ENCODE measurements around the gene ACOT13. TPM values are rescaled to one million over a fixed set of nuclear protein-coding genes. Genes with fewer than 3 reads are reported as not detected.
"Not testable (repeated sequence)": the region's sequence is repeated elsewhere in the genome, so short reads cannot be mapped to it uniquely, and the experiment has no call there.

The ACOT13 gene
- total RNA-seq, 1 experiment from 2014 or later: 55.6 TPM

GRCh38 chr6:24731456-24732134, 64.7 kb downstream of the ACOT13 start:
- H3K4me1 ChIP-seq; H3K4me3 ChIP-seq (ENCODE audit: low read depth, low read length); intact Hi-C loops (cut with micrococcal nuclease; ENCODE audit: unreplicated experiment); H3K27me3 ChIP-seq (replicated peaks; ENCODE audit: control insufficient read depth, insufficient read depth, low read length); H3K36me3 ChIP-seq (ENCODE audit: control insufficient read depth, insufficient read depth, low read length); H3K36me3 Mint-ChIP-seq (ENCODE audit: insufficient read depth, unreplicated experiment); H3K4me1 Mint-ChIP-seq (ENCODE audit: low read depth, unreplicated experiment); BruUV-seq (replicated peaks); H3K4me3 Mint-ChIP-seq (ENCODE audit: unreplicated experiment); H3K27me3 Mint-ChIP-seq (ENCODE audit: insufficient read depth, unreplicated experiment); H3K27ac Mint-ChIP-seq (ENCODE audit: unreplicated experiment); DNase-seq; POLR2A ChIA-PET; CTCF ChIA-PET: not testable (repeated sequence)
- H3K9me3 ChIP-seq: peaks cover 24% of the 10 kb centered on the region
- H3K9me3 Mint-ChIP-seq (ENCODE audit: unreplicated experiment): peaks cover 62% of the 10 kb centered on the region

GRCh38 chr6:24734166-24734565, 67.3 kb downstream of the ACOT13 start:
- Histone ChIP-seq H3K36me3 (ENCODE audit: control insufficient read depth, insufficient read depth, low read length) (no peaks in the 10 kb centered on the region), H3K9me3 (peaks cover 24% of the 10 kb centered on the region), H3K27me3 (replicated peaks; ENCODE audit: control insufficient read depth, insufficient read depth, low read length) (no peaks in the 10 kb centered on the region), H3K4me1 (no peaks in the 10 kb centered on the region), H3K4me3 (ENCODE audit: low read depth, low read length) (no peak overlapping the region)
- ChIA-PET CTCF (no interaction called here), POLR2A (no interaction called here)
- intact Hi-C loops (cut with micrococcal nuclease; ENCODE audit: unreplicated experiment): no loop called here
- no TSS peak for BruUV-seq (replicated peaks)
- peaks cover 7% of the 10 kb centered on the region for H3K4me1 Mint-ChIP-seq (ENCODE audit: low read depth, unreplicated experiment)
- H3K27ac Mint-ChIP-seq (ENCODE audit: unreplicated experiment): no peak overlapping the region
- peaks cover 53% of the 10 kb centered on the region for H3K9me3 Mint-ChIP-seq (ENCODE audit: unreplicated experiment)
- no peak for TF ChIP-seq CTCF (IDR thresholded peaks at IDR 0.05; ENCODE audit: insufficient read depth in 1 of 2, low read depth in 1 of 2, low read length in 1 of 2, severe bottlenecking in 1 of 2, unreplicated experiment in 1 of 2)
- no peaks in the 10 kb centered on the region for H3K36me3 Mint-ChIP-seq (ENCODE audit: insufficient read depth, unreplicated experiment)
- H3K27me3 Mint-ChIP-seq (ENCODE audit: insufficient read depth, unreplicated experiment): no peaks in the 10 kb centered on the region
- H3K4me3 Mint-ChIP-seq (ENCODE audit: unreplicated experiment): no peak overlapping the region
- DNase-seq: no peak

- H3K4me3 ChIP-seq (ENCODE audit: low read depth, low read length); CTCF ChIA-PET; H3K27me3 ChIP-seq (replicated peaks; ENCODE audit: control insufficient read depth, insufficient read depth, low read length); H3K27ac Mint-ChIP-seq (ENCODE audit: unreplicated experiment); H3K36me3 ChIP-seq (ENCODE audit: control insufficient read depth, insufficient read depth, low read length); H3K4me1 Mint-ChIP-seq (ENCODE audit: low read depth, unreplicated experiment); DNase-seq; H3K4me3 Mint-ChIP-seq (ENCODE audit: unreplicated experiment); intact Hi-C loops (cut with micrococcal nuclease; ENCODE audit: unreplicated experiment); POLR2A ChIA-PET; BruUV-seq (replicated peaks); H3K4me1 ChIP-seq; H3K27me3 Mint-ChIP-seq (ENCODE audit: insufficient read depth, unreplicated experiment); H3K36me3 Mint-ChIP-seq (ENCODE audit: insufficient read depth, unreplicated experiment): not testable (repeated sequence)
- peaks cover 51% of the 10 kb centered on the region for H3K9me3 Mint-ChIP-seq (ENCODE audit: unreplicated experiment)
- peaks cover 24% of the 10 kb centered on the region for H3K9me3 ChIP-seq
These were observed 67.8 kb downstream of the ACOT13 start for GRCh38 chr6:24734710-24735109.

GRCh38 chr6:24738741-24739140, 71.9 kb downstream of the ACOT13 start:
- POLR2A ChIA-PET: no interaction called here

More at GRCh38 chr6:24738741-24739140, 71.9 kb downstream of the ACOT13 start:
- TF ChIP-seq CTCF (IDR thresholded peaks at IDR 0.05; ENCODE audit: insufficient read depth in 1 of 2, low read depth in 1 of 2, low read length in 1 of 2, severe bottlenecking in 1 of 2, unreplicated experiment in 1 of 2): no peak
- Mint-ChIP-seq H3K36me3 (ENCODE audit: insufficient read depth, unreplicated experiment) (no peaks in the 10 kb centered on the region), H3K4me1 (ENCODE audit: low read depth, unreplicated experiment) (peaks cover 7% of the 10 kb centered on the region), H3K27me3 (ENCODE audit: insufficient read depth, unreplicated experiment) (no peaks in the 10 kb centered on the region), H3K9me3 (ENCODE audit: unreplicated experiment) (peaks cover 38% of the 10 kb centered on the region), H3K4me3 (ENCODE audit: unreplicated experiment) (no peak overlapping the region), H3K27ac (ENCODE audit: unreplicated experiment) (no peak overlapping the region)
- no peaks in the 10 kb centered on the region for H3K9me3 ChIP-seq
- intact Hi-C loops (cut with micrococcal nuclease; ENCODE audit: unreplicated experiment): no loop called here
- no peak overlapping the region for H3K4me3 ChIP-seq (ENCODE audit: low read depth, low read length)
- no peaks in the 10 kb centered on the region for H3K27me3 ChIP-seq (replicated peaks; ENCODE audit: control insufficient read depth, insufficient read depth, low read length)
- CTCF ChIA-PET: no interaction called here
- no TSS peak for BruUV-seq (replicated peaks)
- no peaks in the 10 kb centered on the region for H3K36me3 ChIP-seq (ENCODE audit: control insufficient read depth, insufficient read depth, low read length)
- no peaks in the 10 kb centered on the region for H3K4me1 ChIP-seq
- DNase-seq: no peak
